Prostate gland (tissue), 2 donors: ENCODE data around the gene ZCWPW2.
A peak's percentile ranks its signal among the peaks of the same experiment; 100 is the strongest.

ENCODE experiments used
- CTCF ChIP-seq, 4 experiments: fragments of 200-600 bp in 2 of 4; fragments of 450-650 bp in 2 of 4; sonication (generic) in 2 of 4; IDR thresholded peaks; 1 replicate in 3 of 4; 2 replicates in 1 of 4; pipeline ENCODE4 v1.5.1; 2016 to 2019; ENCODE audit warnings: antibody characterized with exemption in 4 of 4, mild to moderate bottlenecking in 2 of 4, moderate library complexity in 2 of 4
- POLR2A ChIP-seq: fragments of 450-650 bp; IDR thresholded peaks from one replicate; pipeline ENCODE4 v1.6.1; 2016; ENCODE audit warnings: antibody characterized with exemption, mild to moderate bottlenecking

- TF ChIP-seq CTCF (IDR thresholded peaks at IDR 0.05) (peak; percentile 25 to 70 (median 52)), POLR2A (no peak)
Measured at GRCh38 chr3:28476194-28476593, 127.7 kb downstream of the ZCWPW2 start.
